Activated naive CD4-positive, alpha-beta T cell treated with anti-CD3 and anti-CD28 coated beads for 36 hours (primary cell): ENCODE data around the gene CORO7. TPM values are rescaled to one million over a fixed set of nuclear protein-coding genes. Genes with fewer than 3 reads are reported as not detected.
A peak's percentile ranks its signal among the peaks of the same experiment; 100 is the strongest.

Source experiments
- CTCF ChIA-PET: fragments of 350-600 bp; sonication (Branson Sonifier 250); formaldehyde crosslinking; loops from one replicate; lab custom pipeline; 2021; ENCODE audit warnings: antibody characterized with exemption; lab: Charles Lee
- DNase-seq: peaks from one replicate; pipeline ENCODE4 v3.0.0-alpha.2; 2020
- H3K27ac Mint-ChIP-seq: one replicate; pipeline ENCODE4 v1.8.0; 2021; ENCODE audit warnings: mild to moderate bottlenecking, mixed read lengths
- H3K27me3 Mint-ChIP-seq: one replicate; pipeline ENCODE4 v1.8.0; 2021; ENCODE audit warnings: low read depth, mixed read lengths
- H3K36me3 Mint-ChIP-seq: one replicate; pipeline ENCODE4 v1.8.0; 2021; ENCODE audit warnings: low read depth, mixed read lengths
- H3K4me1 Mint-ChIP-seq: one replicate; pipeline ENCODE4 v1.8.0; 2021; ENCODE audit warnings: low read depth, mixed read lengths
- H3K4me3 Mint-ChIP-seq: one replicate; pipeline ENCODE4 v1.8.0; 2021; ENCODE audit warnings: mild to moderate bottlenecking, moderate library complexity, mixed read lengths
- H3K9me3 Mint-ChIP-seq: one replicate; pipeline ENCODE4 v1.8.0; 2021; ENCODE audit warnings: mixed read lengths
- intact Hi-C: fragments of 100-400 bp; cut with micrococcal nuclease; formaldehyde crosslinking; loops from one replicate; pipeline ENCODE4 v1.15.1; 2023
- total RNA-seq, 2 experiments: library from RNA; stranded (reverse); gene quantifications; one replicate each; pipeline ENCODE4 v1.2.3, GENCODE V29; 2021

CORO7 gene
- total RNA-seq, 2 experiments from 2014 or later, result 39.7 to 43.3 TPM

GRCh38 chr16:4370570-4371356 is 45.6 kb downstream of the CORO7 start:
- CTCF ChIA-PET, result interaction anchor here (1.0 to 1.1 kb wide), 2 partner anchors 11 to 39 kb away, joined by 3 read pairs; no protein-coding TSS in a partner anchor
- Mint-ChIP-seq H3K4me3 (no peak overlapping the region), H3K27ac (no peak overlapping the region), H3K9me3 (no peaks in the 10 kb centered on the region), H3K36me3 (no peaks in the 10 kb centered on the region), H3K27me3 (no peaks in the 10 kb centered on the region), H3K4me1 (peaks cover 4% of the 10 kb centered on the region)
- intact Hi-C loops, result loop anchor here (2.0 kb wide), 1 partner anchor 20 kb away; the partner anchor contains the start of gene PAM16
- DNase-seq, result no peak

GRCh38 chr16:4370151-4370550 is 46.2 kb downstream of the CORO7 start:
- CTCF ChIA-PET, result interaction anchor here (1.7 kb wide), 1 partner anchor 32 kb away, joined by 6 read pairs; no protein-coding TSS in a partner anchor
- intact Hi-C loops, result loop anchor here (2.0 kb wide), 1 partner anchor 19 kb away; the partner anchor contains the start of gene PAM16
- no peaks in the 10 kb centered on the region for H3K9me3 Mint-ChIP-seq
- H3K27ac Mint-ChIP-seq, result no peak overlapping the region
- H3K27me3 Mint-ChIP-seq, result no peaks in the 10 kb centered on the region
- no peak overlapping the region for H3K4me3 Mint-ChIP-seq
- no peaks in the 10 kb centered on the region for H3K36me3 Mint-ChIP-seq
- H3K4me1 Mint-ChIP-seq, result peaks cover 4% of the 10 kb centered on the region
- no peak for DNase-seq

- H3K36me3 Mint-ChIP-seq, result no peaks in the 10 kb centered on the region
- intact Hi-C loops, result no loop called here
These were observed 47.2 kb downstream of the CORO7 start for GRCh38 chr16:4369007-4369733.

GRCh38 chr16:4367393-4367856 is 49.0 kb downstream of the CORO7 start:
- CTCF ChIA-PET, result no interaction called here
- peaks cover 3% of the 10 kb centered on the region for H3K36me3 Mint-ChIP-seq
- peak overlapping the region; percentile 61 for H3K27ac Mint-ChIP-seq
- no peak overlapping the region for H3K4me3 Mint-ChIP-seq
- DNase-seq, result no peak
- H3K4me1 Mint-ChIP-seq, result peaks cover 2% of the 10 kb centered on the region
- intact Hi-C loops, result no loop called here
- no peaks in the 10 kb centered on the region for H3K27me3 Mint-ChIP-seq
- H3K9me3 Mint-ChIP-seq, result no peaks in the 10 kb centered on the region

More at GRCh38 chr16:4369007-4369733, 47.2 kb downstream of the CORO7 start:
- Mint-ChIP-seq H3K4me3 (no peak overlapping the region), H3K4me1 (peaks cover 4% of the 10 kb centered on the region), H3K27me3 (no peaks in the 10 kb centered on the region), H3K9me3 (no peaks in the 10 kb centered on the region), H3K27ac (no peak overlapping the region)
- CTCF ChIA-PET, result interaction anchor here (0.7 to 1.7 kb wide), 2 partner anchors 26 to 33 kb away, joined by 4 to 6 read pairs; no protein-coding TSS in a partner anchor
- no peak for DNase-seq

GRCh38 chr16:4366016-4366415 is 50.4 kb downstream of the CORO7 start:
- no peak overlapping the region for H3K4me3 Mint-ChIP-seq
- H3K36me3 Mint-ChIP-seq, result peaks cover 3% of the 10 kb centered on the region
- intact Hi-C loops, result no loop called here
- no peak overlapping the region for H3K27ac Mint-ChIP-seq
- no peak for DNase-seq
- no peaks in the 10 kb centered on the region for H3K27me3 Mint-ChIP-seq
- no peaks in the 10 kb centered on the region for H3K4me1 Mint-ChIP-seq
- CTCF ChIA-PET, result interaction anchor here (0.6 kb wide), 2 partner anchors 72 to 101 kb away, joined by 3 read pairs; no protein-coding TSS in a partner anchor
- no peaks in the 10 kb centered on the region for H3K9me3 Mint-ChIP-seq

- Mint-ChIP-seq H3K4me3 (no peak overlapping the region), H3K36me3 (peaks cover 3% of the 10 kb centered on the region), H3K4me1 (no peaks in the 10 kb centered on the region), H3K9me3 (no peaks in the 10 kb centered on the region), H3K27me3 (no peaks in the 10 kb centered on the region), H3K27ac (no peak overlapping the region)
- DNase-seq, result no peak
- CTCF ChIA-PET, result interaction anchor here (1.4 kb wide), 1 partner anchor 37 kb away, joined by 5 read pairs; no protein-coding TSS in a partner anchor
- intact Hi-C loops, result no loop called here
These were observed 50.8 kb downstream of the CORO7 start for GRCh38 chr16:4365615-4366014.

GRCh38 chr16:4365014-4365406 is 51.4 kb downstream of the CORO7 start:
- H3K36me3 Mint-ChIP-seq, result peaks cover 3% of the 10 kb centered on the region
- intact Hi-C loops, result no loop called here
- no peaks in the 10 kb centered on the region for H3K27me3 Mint-ChIP-seq
- H3K27ac Mint-ChIP-seq, result no peak overlapping the region
- H3K9me3 Mint-ChIP-seq, result no peaks in the 10 kb centered on the region
- CTCF ChIA-PET, result interaction anchor here (1.4 kb wide), 1 partner anchor 38 kb away, joined by 5 read pairs; no protein-coding TSS in a partner anchor
- DNase-seq, result no peak
- H3K4me1 Mint-ChIP-seq, result no peaks in the 10 kb centered on the region
- H3K4me3 Mint-ChIP-seq, result no peak overlapping the region

- H3K9me3 Mint-ChIP-seq, result no peaks in the 10 kb centered on the region
- H3K36me3 Mint-ChIP-seq, result peaks cover 3% of the 10 kb centered on the region
- H3K27me3 Mint-ChIP-seq, result no peaks in the 10 kb centered on the region
- CTCF ChIA-PET, result interaction anchor here (1.4 kb wide), 1 partner anchor 39 kb away, joined by 5 read pairs; no protein-coding TSS in a partner anchor
- no peak overlapping the region for H3K27ac Mint-ChIP-seq
- H3K4me3 Mint-ChIP-seq, result no peak overlapping the region
- H3K4me1 Mint-ChIP-seq, result no peaks in the 10 kb centered on the region
- intact Hi-C loops, result no loop called here
- DNase-seq, result no peak
These were observed 52.0 kb downstream of the CORO7 start for GRCh38 chr16:4364196-4365013.

GRCh38 chr16:4362476-4363135 is 53.8 kb downstream of the CORO7 start:
- H3K27me3 Mint-ChIP-seq, result no peaks in the 10 kb centered on the region
- no peak for DNase-seq
- CTCF ChIA-PET, result no interaction called here
- H3K27ac Mint-ChIP-seq, result no peak overlapping the region
- H3K4me3 Mint-ChIP-seq, result no peak overlapping the region
- intact Hi-C loops, result no loop called here
- H3K36me3 Mint-ChIP-seq, result peaks cover 7% of the 10 kb centered on the region
- H3K9me3 Mint-ChIP-seq, result no peaks in the 10 kb centered on the region
- H3K4me1 Mint-ChIP-seq, result no peaks in the 10 kb centered on the region

GRCh38 chr16:4361944-4362311 is 54.5 kb downstream of the CORO7 start:
- no peaks in the 10 kb centered on the region for H3K27me3 Mint-ChIP-seq
- intact Hi-C loops, result no loop called here
- CTCF ChIA-PET, result interaction anchor here (1.1 kb wide), 1 partner anchor 41 kb away, joined by 4 read pairs; no protein-coding TSS in a partner anchor
- no peak overlapping the region for H3K27ac Mint-ChIP-seq
- H3K4me3 Mint-ChIP-seq, result no peak overlapping the region
- peaks cover 7% of the 10 kb centered on the region for H3K36me3 Mint-ChIP-seq
- H3K4me1 Mint-ChIP-seq, result no peaks in the 10 kb centered on the region
- no peak for DNase-seq
- H3K9me3 Mint-ChIP-seq, result no peaks in the 10 kb centered on the region
